GM21360 (cell line): ENCODE results near the gene FBXL20.
A peak's percentile ranks its signal among the peaks of the same experiment; 100 is the strongest.

Experiments
- ATAC-seq: cut with Tn5 transposase; IDR thresholded peaks from one replicate; pipeline ENCODE4 v1.9.1; 2021; ENCODE audit warnings: mild to moderate bottlenecking, moderate library complexity; ENCODE audit not compliant: unreplicated experiment

The FBXL20 gene

DNA sequence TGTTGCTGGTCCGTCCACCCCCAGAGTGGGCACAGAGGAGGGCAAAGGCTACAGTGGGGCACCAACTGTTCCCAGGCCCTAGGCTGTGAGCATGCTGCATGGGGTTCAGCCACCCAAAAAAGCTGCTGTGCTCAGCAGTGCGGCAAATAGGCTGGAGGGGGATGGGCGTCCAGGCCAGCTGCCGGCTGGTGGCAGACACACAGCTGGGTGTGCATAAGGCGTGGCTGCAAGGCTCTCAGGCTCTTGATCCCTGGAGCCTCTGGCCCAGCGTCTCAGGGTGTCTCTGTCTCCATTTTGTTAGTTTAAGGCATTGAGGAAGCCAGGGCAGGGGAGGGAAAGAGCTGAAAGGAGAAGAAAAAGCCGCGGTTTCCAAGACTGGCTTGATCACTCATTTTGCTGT lies 192.5 kb downstream of the FBXL20 start:
- peak; percentile 45 for ATAC-seq

DNA sequence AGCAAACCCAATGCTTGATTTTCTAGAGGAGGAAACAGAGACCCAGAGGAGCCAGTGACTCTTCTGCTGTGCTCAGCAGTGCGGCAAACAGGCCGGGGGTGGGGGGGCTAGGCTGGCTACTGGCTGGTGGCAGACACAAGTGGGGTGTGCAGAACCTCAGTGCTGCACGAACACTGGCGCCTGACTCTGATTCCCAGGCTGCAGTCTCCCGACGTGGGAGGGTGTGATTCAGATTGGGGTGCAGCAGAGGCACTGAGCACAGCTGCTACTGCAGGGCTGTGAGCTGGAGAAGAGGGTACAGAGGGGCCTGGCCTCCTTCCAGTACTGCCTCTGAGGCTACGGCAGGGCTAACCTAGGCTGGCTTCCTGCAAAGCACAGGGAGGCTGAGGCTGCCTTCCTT lies 193.3 kb downstream of the FBXL20 start:
- ATAC-seq = no peak

- ATAC-seq = no peak
Measured at GRCh38 chr17:39205112-39205526, 196.3 kb downstream of the FBXL20 start.

DNA sequence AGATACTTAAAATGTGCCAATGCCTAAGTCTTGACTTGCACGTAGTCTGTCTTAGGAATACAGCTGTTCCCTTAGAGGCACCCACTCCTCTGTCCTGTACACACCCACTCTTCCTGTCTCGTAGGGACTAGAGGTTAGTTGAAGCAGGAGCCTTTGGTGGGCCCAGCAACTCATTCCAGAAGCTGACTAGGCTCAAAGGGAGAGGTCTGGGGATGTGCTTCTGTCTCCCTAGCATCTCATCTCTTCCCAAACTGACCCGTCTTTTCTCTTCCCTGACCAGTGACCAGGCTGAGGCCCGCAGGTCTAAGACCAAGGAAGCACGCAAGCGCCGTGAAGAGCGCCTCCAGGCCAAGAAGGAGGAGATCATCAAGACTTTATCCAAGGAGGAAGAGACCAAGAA lies 197.2 kb downstream of the FBXL20 start:
- no peak for ATAC-seq
